HG03460 (cell line): ENCODE results near the gene PPP1R15A.
"Not testable (repeated sequence)": the region's sequence is repeated elsewhere in the genome, so short reads cannot be mapped to it uniquely, and the experiment has no call there.

Experiments used
- ATAC-seq: cut with Tn5 transposase; IDR thresholded peaks from one replicate; pipeline ENCODE4 v1.9.1; 2021; ENCODE audit not compliant: unreplicated experiment

PPP1R15A gene

GRCh38 chr19:48872182-48872883, at the start of gene PPP1R15A:
PPP1R15A (plus strand) TSS chr19:48872421; CDS start chr19:48873234, 813 bp downstream.
- peak; percentile 39 for ATAC-seq

DNA sequence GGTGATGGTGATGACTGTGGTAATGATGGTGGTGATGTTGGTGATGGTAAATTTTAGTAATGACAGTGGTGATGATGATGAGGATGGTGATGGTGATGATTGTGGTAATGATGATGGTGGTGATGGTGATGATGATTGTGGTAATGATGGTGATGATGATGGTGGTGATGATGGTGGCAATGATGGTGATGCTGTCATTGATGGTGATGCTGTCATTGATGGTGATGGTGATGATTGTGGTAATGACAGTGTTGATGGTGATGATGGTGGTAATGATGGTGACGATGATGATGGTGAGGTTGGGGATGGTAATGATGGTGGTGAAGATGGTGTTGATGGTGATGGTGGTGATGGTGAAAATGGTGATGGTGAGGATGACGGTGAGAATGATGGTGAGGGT, 49.7 kb upstream of the PPP1R15A start:
- ATAC-seq: no peak

GRCh38 chr19:48826606-48827020, 45.6 kb upstream of the PPP1R15A start:
- ATAC-seq: no peak

DNA sequence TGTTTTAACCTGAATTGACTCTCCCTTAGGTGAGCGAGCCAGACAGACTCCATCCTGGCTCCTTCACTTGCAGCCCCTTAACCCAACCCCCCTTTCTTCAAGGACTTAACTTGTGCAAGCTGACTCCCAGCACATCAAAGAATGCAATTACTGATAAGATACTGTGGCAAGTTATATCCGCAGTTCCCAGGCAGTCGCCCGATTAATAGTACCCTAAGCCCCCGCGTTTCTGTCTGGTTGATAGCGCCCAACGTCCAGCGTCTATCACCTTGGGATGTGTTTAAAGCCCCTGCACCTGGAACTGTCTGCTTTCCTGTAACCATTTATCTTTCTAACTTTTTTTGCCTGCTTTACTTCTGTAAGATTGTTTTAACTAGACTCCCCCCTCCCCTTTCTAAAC, 42.1 kb upstream of the PPP1R15A start:
- ATAC-seq: no peak

- ATAC-seq: no peak
Observed at GRCh38 chr19:48830965-48831364, 41.3 kb upstream of the PPP1R15A start.

DNA sequence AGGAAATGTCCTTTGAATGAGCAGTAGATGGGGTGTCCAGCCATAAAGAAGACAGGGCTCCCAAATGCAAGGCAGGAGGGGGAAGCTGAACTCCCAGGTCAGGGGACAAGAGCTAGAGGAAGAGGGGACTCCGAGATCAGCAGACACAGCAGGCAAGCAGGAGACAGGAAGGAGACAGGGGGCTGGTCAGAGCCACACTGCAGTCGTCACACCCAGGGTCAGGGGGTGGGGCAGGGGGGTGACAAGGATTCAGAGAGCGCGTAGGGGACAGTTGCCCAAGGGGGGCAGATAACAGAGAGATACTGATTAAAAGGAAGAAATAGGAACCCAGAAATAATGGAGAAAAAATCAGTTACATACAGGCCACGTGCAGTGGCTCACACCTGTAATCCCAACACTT, 39.2 kb upstream of the PPP1R15A start:
- no peak for ATAC-seq

DNA sequence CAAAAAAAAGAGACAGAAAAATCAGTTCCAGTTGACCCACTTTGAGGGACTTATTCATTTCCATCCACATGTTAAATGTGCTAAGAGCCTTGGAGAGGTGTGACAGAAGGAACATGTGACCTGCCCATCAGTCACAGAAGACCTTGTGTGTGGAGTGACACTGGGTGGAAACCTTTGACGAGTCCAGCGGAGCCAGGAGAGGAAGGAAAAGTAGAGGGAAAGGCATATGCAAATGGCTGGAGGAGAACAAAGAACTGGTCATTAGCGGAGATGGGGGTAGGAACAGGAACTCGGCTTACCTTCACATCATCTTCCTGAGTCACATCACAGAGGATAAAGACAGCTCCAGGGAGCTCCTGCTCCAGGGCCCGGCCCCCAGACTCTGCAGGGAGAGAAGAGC, 38.2 kb upstream of the PPP1R15A start:
- ATAC-seq: no peak

DNA sequence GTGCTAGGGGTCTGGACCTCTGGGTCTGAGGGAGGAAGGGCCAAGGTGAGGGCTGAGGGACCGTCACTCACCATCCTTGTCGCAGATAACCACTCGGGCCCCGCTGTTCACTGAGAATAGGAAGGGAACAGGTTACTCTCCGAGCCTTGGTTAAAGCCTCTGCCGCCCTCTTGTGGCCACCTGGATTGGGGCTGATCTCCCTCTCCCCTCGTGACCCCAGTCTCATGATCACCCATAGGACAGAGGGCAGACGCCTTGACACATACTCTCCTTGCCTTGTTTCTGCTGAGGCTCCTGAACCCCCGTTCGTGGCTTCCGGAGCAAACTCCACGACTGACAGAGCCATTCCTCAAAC, 36.5 kb upstream of the PPP1R15A start:
- peak; percentile 53 for ATAC-seq

DNA sequence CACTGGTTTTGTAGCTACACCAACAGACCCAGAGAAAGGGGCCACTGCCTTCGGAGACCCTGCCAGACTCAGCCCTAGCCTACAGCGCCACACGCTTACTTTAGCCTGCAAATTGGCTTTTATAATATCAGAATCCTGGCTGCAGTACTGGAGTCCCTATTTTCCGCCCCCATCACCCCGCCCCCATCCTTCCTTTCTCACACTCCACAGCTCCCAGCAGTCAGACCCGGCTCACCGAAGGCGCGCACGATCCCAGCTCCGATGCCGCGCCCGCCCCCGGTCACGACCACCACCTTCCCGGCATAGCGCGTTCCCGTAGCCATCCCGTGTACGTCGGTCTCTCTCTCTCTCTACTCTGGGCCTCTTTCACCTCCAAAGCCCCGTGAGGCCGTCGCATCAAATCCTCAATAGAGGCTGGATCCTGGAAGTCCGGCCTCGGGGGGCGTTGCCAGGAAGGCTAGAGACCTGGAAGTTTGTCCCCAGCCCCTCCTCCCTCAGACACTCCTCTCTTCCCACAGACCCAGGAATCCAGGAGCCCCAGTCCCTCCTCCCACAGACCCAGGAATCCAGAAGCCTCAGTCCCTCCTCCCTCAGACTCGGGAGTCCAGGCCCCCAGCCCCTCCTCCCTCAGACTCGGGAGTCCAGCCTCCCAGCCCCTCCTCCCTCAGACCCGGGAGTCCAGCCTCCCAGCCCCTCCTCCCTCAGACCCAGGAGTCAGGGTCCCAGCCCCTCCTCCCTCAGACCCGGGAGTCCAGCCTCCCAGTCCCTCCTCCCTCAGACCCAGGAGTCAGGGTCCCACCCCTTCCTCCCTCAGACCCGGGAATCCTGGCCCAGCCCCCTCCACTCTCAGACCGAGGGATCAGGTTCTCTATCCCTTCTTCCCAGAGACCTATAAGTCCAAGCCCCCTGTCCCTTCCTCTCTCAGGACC, 35.9 kb upstream of the PPP1R15A start, which contains the start of gene HSD17B14:
HSD17B14 (minus strand) TSS at position 403 of the 929 bp plus-strand sequence; CDS start at position 323, 80 bp downstream.
- ATAC-seq: no peak

DNA sequence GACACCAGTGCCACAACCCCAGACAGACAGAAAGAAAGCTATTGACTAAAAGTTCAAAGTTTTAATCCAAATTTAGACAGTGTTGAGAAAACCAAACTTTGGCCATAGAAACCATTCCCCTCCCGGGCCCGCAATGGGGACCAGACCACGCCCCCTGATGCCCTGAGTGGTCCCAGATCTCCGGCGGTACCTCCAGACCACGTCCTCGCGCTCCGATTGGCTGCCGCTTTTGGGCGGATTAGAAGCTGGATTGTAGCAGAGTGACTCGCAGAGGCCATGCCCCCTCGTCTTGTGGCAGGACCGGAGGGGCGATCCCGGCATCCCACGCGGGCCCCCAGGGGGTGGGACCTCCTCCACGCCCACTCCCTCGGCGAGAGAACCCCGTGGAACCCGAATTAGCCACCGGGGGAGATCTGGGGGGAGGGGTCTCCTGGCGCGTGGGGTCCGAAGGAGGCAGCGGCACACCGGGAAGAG, 35.1 kb upstream of the PPP1R15A start:
- no peak for ATAC-seq

- ATAC-seq: no peak
Observed at GRCh38 chr19:48837687-48838086, 34.5 kb upstream of the PPP1R15A start.

DNA sequence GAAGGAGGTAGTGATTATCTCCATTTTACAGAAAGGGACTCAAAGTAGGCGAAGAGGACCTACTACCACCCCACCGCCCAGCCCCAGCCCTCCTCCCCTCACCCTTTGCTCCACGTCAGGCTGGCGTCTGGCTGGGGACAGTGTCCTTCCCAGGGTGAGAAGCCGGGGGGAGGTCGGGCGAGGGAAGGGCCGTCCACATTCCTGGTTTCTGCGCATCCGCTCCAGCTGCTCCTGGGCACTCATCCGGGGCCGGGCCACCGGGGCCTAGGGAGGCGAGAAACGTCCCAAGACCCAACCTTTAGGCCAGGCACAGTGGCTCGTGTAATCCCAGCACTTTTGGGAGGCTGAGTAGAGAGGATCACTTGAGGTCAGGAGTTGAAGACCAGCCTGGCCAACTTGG, 31.2 kb upstream of the PPP1R15A start:
- no peak for ATAC-seq

DNA sequence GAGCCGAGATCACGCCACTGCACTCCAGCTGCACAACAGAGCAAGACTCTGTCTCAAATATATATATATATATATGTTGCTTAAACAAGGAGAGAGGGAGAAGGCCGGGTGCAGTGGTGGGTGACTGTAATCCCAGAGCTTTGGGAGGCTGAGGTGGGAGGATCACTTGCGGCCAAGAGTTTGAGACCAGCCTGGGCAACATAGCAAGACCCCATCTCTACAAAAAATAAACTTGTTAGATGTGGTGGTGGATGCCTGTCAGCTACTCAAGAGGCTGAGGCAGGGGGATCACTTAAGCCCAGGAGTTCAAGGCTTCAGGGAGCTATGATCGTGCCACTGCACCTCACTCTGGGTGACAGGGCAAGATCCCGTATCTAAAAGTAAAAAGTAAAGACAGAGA, 30.6 kb upstream of the PPP1R15A start:
- ATAC-seq: no peak

- no peak for ATAC-seq
Observed at GRCh38 chr19:48842789-48843162, 29.4 kb upstream of the PPP1R15A start.

GRCh38 chr19:48844472-48844871, 27.7 kb upstream of the PPP1R15A start:
- ATAC-seq: no peak

DNA sequence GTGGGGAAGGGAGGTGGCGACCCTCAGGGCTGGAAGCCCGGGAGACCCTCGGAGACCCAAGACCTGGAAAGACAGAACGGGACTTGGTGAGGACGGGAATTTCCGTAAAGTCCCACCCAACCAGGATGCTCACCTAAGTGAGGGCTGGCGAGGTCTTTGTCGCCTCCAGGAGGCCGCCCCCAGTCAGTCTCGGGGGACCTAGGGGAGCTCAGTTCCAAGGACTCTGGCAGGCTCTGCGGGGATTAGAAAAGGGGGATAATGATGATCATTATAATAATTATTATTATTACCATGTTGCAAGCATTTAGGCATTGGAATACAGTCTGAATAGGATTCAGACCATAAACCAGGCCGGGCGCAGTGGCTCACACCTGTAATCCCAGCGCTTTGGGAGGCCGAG, 26.8 kb upstream of the PPP1R15A start:
- ATAC-seq: no peak

- ATAC-seq: not testable (repeated sequence)
Observed at GRCh38 chr19:48846659-48847058, 25.6 kb upstream of the PPP1R15A start.

- ATAC-seq: no peak
Observed at GRCh38 chr19:48852292-48852691, 19.9 kb upstream of the PPP1R15A start.

- no peak for ATAC-seq
Observed at GRCh38 chr19:48853483-48853882, 18.7 kb upstream of the PPP1R15A start.

DNA sequence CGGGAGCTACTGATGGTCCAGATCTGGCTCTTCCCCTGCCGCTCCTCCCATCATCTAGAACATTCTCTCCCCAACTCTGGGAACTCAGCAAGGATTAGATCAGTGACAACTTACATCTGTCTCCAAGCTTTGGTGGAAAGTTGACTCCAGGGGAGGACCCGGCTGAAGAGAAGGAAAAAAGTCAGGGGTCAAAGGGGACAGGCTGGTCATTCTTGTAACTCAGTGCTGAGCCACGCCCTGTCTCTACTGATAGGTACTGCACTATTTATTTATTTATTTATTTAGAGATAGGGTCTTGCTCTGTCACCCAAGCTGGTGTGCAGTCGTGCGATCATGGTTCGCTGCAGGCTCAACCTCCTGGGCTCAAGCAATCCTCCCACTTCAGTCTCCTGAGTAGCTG, 18.1 kb upstream of the PPP1R15A start:
- no peak for ATAC-seq

GRCh38 chr19:48856921-48857320, 15.3 kb upstream of the PPP1R15A start:
- no peak for ATAC-seq
